Activated naive CD4-positive, alpha-beta T cell treated with anti-CD3 and anti-CD28 coated beads for 36 hours (primary cell): ENCODE results near the gene EFCAB8. TPM values are rescaled to one million over a fixed set of nuclear protein-coding genes. Genes with fewer than 3 reads are reported as not detected.

Source experiments
- CTCF ChIA-PET: fragments of 350-600 bp; sonication (Branson Sonifier 250); formaldehyde crosslinking; loops from one replicate; lab custom pipeline; 2021; ENCODE audit warnings: antibody characterized with exemption; lab: Charles Lee
- DNase-seq: peaks from one replicate; pipeline ENCODE4 v3.0.0-alpha.2; 2020
- H3K27ac Mint-ChIP-seq: one replicate; pipeline ENCODE4 v1.8.0; 2021; ENCODE audit warnings: mild to moderate bottlenecking, mixed read lengths
- H3K27me3 Mint-ChIP-seq: one replicate; pipeline ENCODE4 v1.8.0; 2021; ENCODE audit warnings: low read depth, mixed read lengths
- H3K36me3 Mint-ChIP-seq: one replicate; pipeline ENCODE4 v1.8.0; 2021; ENCODE audit warnings: low read depth, mixed read lengths
- H3K4me1 Mint-ChIP-seq: one replicate; pipeline ENCODE4 v1.8.0; 2021; ENCODE audit warnings: low read depth, mixed read lengths
- H3K4me3 Mint-ChIP-seq: one replicate; pipeline ENCODE4 v1.8.0; 2021; ENCODE audit warnings: mild to moderate bottlenecking, moderate library complexity, mixed read lengths
- H3K9me3 Mint-ChIP-seq: one replicate; pipeline ENCODE4 v1.8.0; 2021; ENCODE audit warnings: mixed read lengths
- intact Hi-C: fragments of 100-400 bp; cut with micrococcal nuclease; formaldehyde crosslinking; loops from one replicate; pipeline ENCODE4 v1.15.1; 2023
- total RNA-seq, 2 experiments: library from RNA; stranded (reverse); gene quantifications; one replicate each; pipeline ENCODE4 v1.2.3, GENCODE V29; 2021

Gene EFCAB8
- total RNA-seq, 2 experiments from 2014 or later: 0.45 to 0.57 TPM

- Mint-ChIP-seq H3K4me3 (no peak overlapping the region), H3K4me1 (no peaks in the 10 kb centered on the region), H3K27ac (no peak overlapping the region), H3K36me3 (no peaks in the 10 kb centered on the region), H3K27me3 (no peaks in the 10 kb centered on the region), H3K9me3 (peaks cover 5% of the 10 kb centered on the region)
- intact Hi-C loops: no loop called here
- CTCF ChIA-PET: no interaction called here
- no peak for DNase-seq
Measured at GRCh38 chr20:32920066-32920465, 61.3 kb downstream of the EFCAB8 start.

- no peaks in the 10 kb centered on the region for H3K36me3 Mint-ChIP-seq
- no peak overlapping the region for H3K4me3 Mint-ChIP-seq
- H3K27me3 Mint-ChIP-seq: no peaks in the 10 kb centered on the region
- H3K4me1 Mint-ChIP-seq: no peaks in the 10 kb centered on the region
- no peak overlapping the region for H3K27ac Mint-ChIP-seq
- H3K9me3 Mint-ChIP-seq: peaks cover 1% of the 10 kb centered on the region
- intact Hi-C loops: no loop called here
- CTCF ChIA-PET: interaction anchor here (0.6 to 2.4 kb wide), 4 partner anchors 25 to 238 kb away, joined by 3 to 9 read pairs (median 3); no protein-coding TSS in a partner anchor
- no peak for DNase-seq
Measured at GRCh38 chr20:32920530-32921298, 62.0 kb downstream of the EFCAB8 start.

- Mint-ChIP-seq H3K36me3 (no peaks in the 10 kb centered on the region), H3K9me3 (no peaks in the 10 kb centered on the region), H3K27ac (no peak overlapping the region), H3K27me3 (no peaks in the 10 kb centered on the region), H3K4me3 (no peak overlapping the region), H3K4me1 (no peaks in the 10 kb centered on the region)
- intact Hi-C loops: no loop called here
- CTCF ChIA-PET: interaction anchor here (1.0 to 2.4 kb wide), 3 partner anchors 22 to 82 kb away, joined by 3 to 9 read pairs (median 3); partner anchors contain the start of gene SUN5
- DNase-seq: no peak
Measured at GRCh38 chr20:32922466-32922865, 63.7 kb downstream of the EFCAB8 start.

- Mint-ChIP-seq H3K9me3 (no peaks in the 10 kb centered on the region), H3K4me1 (peaks cover 2% of the 10 kb centered on the region), H3K27ac (no peak overlapping the region), H3K4me3 (no peak overlapping the region), H3K36me3 (no peaks in the 10 kb centered on the region), H3K27me3 (no peaks in the 10 kb centered on the region)
- CTCF ChIA-PET: interaction anchor here (1.0 to 1.6 kb wide), 3 partner anchors 21 to 80 kb away, joined by 3 to 8 read pairs (median 4); partner anchors contain the start of gene SUN5
- no peak for DNase-seq
- intact Hi-C loops: no loop called here
Measured at GRCh38 chr20:32924781-32925180, 66.1 kb downstream of the EFCAB8 start.

- intact Hi-C loops: no loop called here
- H3K4me1 Mint-ChIP-seq: peaks cover 2% of the 10 kb centered on the region
- CTCF ChIA-PET: interaction anchor here (1.0 to 1.4 kb wide), 2 partner anchors 23 to 79 kb away, joined by 3 to 4 read pairs; partner anchors contain the start of gene SUN5
Measured at GRCh38 chr20:32925481-32926196, 66.9 kb downstream of the EFCAB8 start.

GRCh38 chr20:32929162-32929561 lies 70.4 kb downstream of the EFCAB8 start:
- no peak overlapping the region for H3K27ac Mint-ChIP-seq
- no peak for DNase-seq
- peaks cover 2% of the 10 kb centered on the region for H3K4me1 Mint-ChIP-seq
- no peaks in the 10 kb centered on the region for H3K36me3 Mint-ChIP-seq
- CTCF ChIA-PET: interaction anchor here (0.6 kb wide), 1 partner anchor 17 kb away, joined by 3 read pairs; no protein-coding TSS in a partner anchor
- H3K4me3 Mint-ChIP-seq: no peak overlapping the region
- intact Hi-C loops: no loop called here
- no peaks in the 10 kb centered on the region for H3K27me3 Mint-ChIP-seq
- H3K9me3 Mint-ChIP-seq: no peaks in the 10 kb centered on the region

More at GRCh38 chr20:32925481-32926196, 66.9 kb downstream of the EFCAB8 start:
- DNase-seq: no peak
- Mint-ChIP-seq H3K27ac (no peak overlapping the region), H3K4me3 (no peak overlapping the region), H3K9me3 (no peaks in the 10 kb centered on the region), H3K36me3 (no peaks in the 10 kb centered on the region), H3K27me3 (no peaks in the 10 kb centered on the region)

GRCh38 chr20:32930181-32930580 lies 71.5 kb downstream of the EFCAB8 start:
- DNase-seq: no peak
- intact Hi-C loops: no loop called here
- CTCF ChIA-PET: no interaction called here
- Mint-ChIP-seq H3K9me3 (no peaks in the 10 kb centered on the region), H3K36me3 (no peaks in the 10 kb centered on the region), H3K27ac (no peak overlapping the region), H3K4me1 (peaks cover 2% of the 10 kb centered on the region), H3K27me3 (no peaks in the 10 kb centered on the region), H3K4me3 (no peak overlapping the region)

GRCh38 chr20:32930701-32931100 lies 72.0 kb downstream of the EFCAB8 start:
- Mint-ChIP-seq H3K27me3 (no peaks in the 10 kb centered on the region), H3K36me3 (no peaks in the 10 kb centered on the region), H3K4me3 (no peak overlapping the region), H3K4me1 (peaks cover 2% of the 10 kb centered on the region), H3K27ac (no peak overlapping the region), H3K9me3 (no peaks in the 10 kb centered on the region)
- no peak for DNase-seq
- CTCF ChIA-PET: no interaction called here
- intact Hi-C loops: no loop called here

- Mint-ChIP-seq H3K9me3 (no peaks in the 10 kb centered on the region), H3K36me3 (no peaks in the 10 kb centered on the region), H3K4me3 (no peak overlapping the region), H3K27me3 (no peaks in the 10 kb centered on the region), H3K27ac (no peak overlapping the region), H3K4me1 (no peaks in the 10 kb centered on the region)
- intact Hi-C loops: no loop called here
- DNase-seq: no peak
- CTCF ChIA-PET: no interaction called here
Measured at GRCh38 chr20:32934580-32934979, 75.9 kb downstream of the EFCAB8 start.

- no peaks in the 10 kb centered on the region for H3K36me3 Mint-ChIP-seq
- DNase-seq: no peak
- H3K4me1 Mint-ChIP-seq: peaks cover 12% of the 10 kb centered on the region
- H3K4me3 Mint-ChIP-seq: no peak overlapping the region
- no peaks in the 10 kb centered on the region for H3K27me3 Mint-ChIP-seq
- no peak overlapping the region for H3K27ac Mint-ChIP-seq
- H3K9me3 Mint-ChIP-seq: no peaks in the 10 kb centered on the region
- intact Hi-C loops: no loop called here
- CTCF ChIA-PET: interaction anchor here (1.2 kb wide), 1 partner anchor 39 kb away, joined by 3 read pairs; no protein-coding TSS in a partner anchor
Measured at GRCh38 chr20:32941155-32941885, 82.6 kb downstream of the EFCAB8 start.

GRCh38 chr20:32943490-32944052 lies 84.8 kb downstream of the EFCAB8 start:
- intact Hi-C loops: no loop called here
- H3K4me3 Mint-ChIP-seq: no peak overlapping the region
- no peaks in the 10 kb centered on the region for H3K27me3 Mint-ChIP-seq
- CTCF ChIA-PET: interaction anchor here (1.1 to 4.4 kb wide), 4 partner anchors 29 to 65 kb away, joined by 4 to 37 read pairs (median 17); partner anchors contain the start of gene SUN5
- peaks cover 20% of the 10 kb centered on the region for H3K4me1 Mint-ChIP-seq
- H3K9me3 Mint-ChIP-seq: no peaks in the 10 kb centered on the region
- H3K36me3 Mint-ChIP-seq: no peaks in the 10 kb centered on the region
- DNase-seq: no peak
- no peak overlapping the region for H3K27ac Mint-ChIP-seq
